ENCODE measurements around the gene WASF3.

- TF ChIP-seq CTCF (IDR thresholded peaks at IDR 0.05; ENCODE audit: borderline replicate concordance, extremely low read depth, low read length, poor library complexity, severe bottlenecking) (no peak), EZH2 (IDR thresholded peaks at IDR 0.05; ENCODE audit: borderline replicate concordance, low read depth, low read length, severe bottlenecking) (no peak)
These were observed 47.5 kb downstream of the WASF3 start for GRCh38 chr13:26604784-26605545.

All from DND-41 (cell line).